Dedifferentiated amniotic fluid mesenchymal stem cell (primary cell): ENCODE measurements around the gene ECHS1.
"Not testable (repeated sequence)": the region's sequence is repeated elsewhere in the genome, so short reads cannot be mapped to it uniquely, and the experiment has no call there.

Experiments
- DNase-seq: peaks from one replicate; pipeline ENCODE4 v3.0.0-alpha.2; 2016; ENCODE audit errors: extremely low spot score

ECHS1 gene

GRCh38 chr10:133378251-133379096 lies 5.3 kb upstream of the ECHS1 start:
- peak; percentile 22 for DNase-seq

- no peak for DNase-seq
Observed at GRCh38 chr10:133377818-133378250, 4.7 kb upstream of the ECHS1 start.

- DNase-seq = no peak
Observed at GRCh38 chr10:133377025-133377817, 4.1 kb upstream of the ECHS1 start.

- not testable (repeated sequence) for DNase-seq
Observed at GRCh38 chr10:133376183-133376582, 3.0 kb upstream of the ECHS1 start.

GRCh38 chr10:133375357-133376115 lies 2.4 kb upstream of the ECHS1 start:
- no peak for DNase-seq

- no peak for DNase-seq
Observed at GRCh38 chr10:133372507-133372906, 647 bp downstream of the ECHS1 start.

- DNase-seq = no peak
Observed at GRCh38 chr10:133370030-133370786, 2.9 kb downstream of the ECHS1 start.

- DNase-seq = no peak
Observed at GRCh38 chr10:133368153-133368552, 5.0 kb downstream of the ECHS1 start.

GRCh38 chr10:133367461-133367860 lies 5.7 kb downstream of the ECHS1 start:
- DNase-seq = not testable (repeated sequence)

- no peak for DNase-seq
Observed at GRCh38 chr10:133366751-133367150, 6.4 kb downstream of the ECHS1 start.

- no peak for DNase-seq
Observed at GRCh38 chr10:133366130-133366478, 7.0 kb downstream of the ECHS1 start.

- no peak for DNase-seq
Observed at GRCh38 chr10:133365461-133366129, 7.6 kb downstream of the ECHS1 start.

GRCh38 chr10:133364645-133365431 lies 8.3 kb downstream of the ECHS1 start:
- DNase-seq = no peak

- DNase-seq = no peak
Observed at GRCh38 chr10:133362846-133363245, 10.3 kb downstream of the ECHS1 start.

- DNase-seq = no peak
Observed at GRCh38 chr10:133361773-133362441, 11.2 kb downstream of the ECHS1 start.

- no peak for DNase-seq
Observed at GRCh38 chr10:133361227-133361626, 11.9 kb downstream of the ECHS1 start.

GRCh38 chr10:133359972-133360610 lies 13.1 kb downstream of the ECHS1 start:
- no peak for DNase-seq

- no peak for DNase-seq
Observed at GRCh38 chr10:133359554-133359971, 13.6 kb downstream of the ECHS1 start.

- DNase-seq = no peak
Observed at GRCh38 chr10:133358925-133359310, 14.2 kb downstream of the ECHS1 start.
